Testis (tissue), 2 donors: Measurements from ENCODE around the gene SMURF1.

Experiments used
- POLR2A ChIP-seq: fragments of 450-650 bp; IDR thresholded peaks from one replicate; pipeline ENCODE4 v1.6.1; 2017; ENCODE audit warnings: antibody characterized with exemption, mild to moderate bottlenecking, moderate library complexity
- TF ChIP-seq, protein P1 (sequence below), 3 experiments: fragments of 450-650 bp in 2 of 3; fragments of 200-600 bp in 1 of 3; sonication (generic) in 1 of 3; IDR thresholded peaks; one replicate each; pipeline ENCODE4 v1.5.1; 2016 to 2019; ENCODE audit warnings: antibody characterized with exemption in 3 of 3, mild to moderate bottlenecking in 2 of 3, moderate library complexity in 1 of 3

DNA sequence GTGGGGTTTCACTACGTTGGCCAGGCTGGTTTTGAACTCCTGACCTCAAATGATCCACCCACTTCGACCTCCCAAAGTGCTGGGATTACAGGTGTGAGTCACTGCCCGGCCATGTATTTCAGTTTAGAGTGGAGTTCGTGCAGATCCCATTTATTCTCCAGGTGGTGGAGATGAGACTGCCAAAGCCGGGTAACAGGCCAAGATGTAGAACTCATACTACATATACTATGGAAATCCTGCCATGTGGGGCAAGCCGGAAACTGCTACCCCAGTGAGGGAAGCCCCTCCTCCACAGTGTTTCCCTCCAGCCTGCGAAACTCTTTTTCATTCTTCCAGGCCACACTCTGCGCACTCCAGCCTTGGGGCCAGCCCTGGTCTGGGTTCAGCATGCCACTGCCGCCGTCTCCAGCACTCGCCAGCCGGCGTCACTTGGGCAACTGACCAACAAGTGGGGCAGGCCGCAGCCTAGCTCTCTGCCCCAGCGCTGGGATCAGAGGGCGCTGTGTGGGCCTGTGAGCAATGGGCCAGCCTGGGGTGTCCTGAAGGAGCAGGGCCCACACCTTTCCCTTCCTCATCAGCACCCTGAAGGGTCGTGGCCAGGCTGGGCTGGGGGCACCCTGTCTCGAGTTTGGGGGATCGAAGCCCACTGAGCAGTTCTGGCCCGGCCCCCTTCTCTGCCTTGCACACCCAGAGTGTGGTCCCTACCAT, 143.6 kb downstream of the SMURF1 start:
- TF ChIP-seq, protein P1, sequence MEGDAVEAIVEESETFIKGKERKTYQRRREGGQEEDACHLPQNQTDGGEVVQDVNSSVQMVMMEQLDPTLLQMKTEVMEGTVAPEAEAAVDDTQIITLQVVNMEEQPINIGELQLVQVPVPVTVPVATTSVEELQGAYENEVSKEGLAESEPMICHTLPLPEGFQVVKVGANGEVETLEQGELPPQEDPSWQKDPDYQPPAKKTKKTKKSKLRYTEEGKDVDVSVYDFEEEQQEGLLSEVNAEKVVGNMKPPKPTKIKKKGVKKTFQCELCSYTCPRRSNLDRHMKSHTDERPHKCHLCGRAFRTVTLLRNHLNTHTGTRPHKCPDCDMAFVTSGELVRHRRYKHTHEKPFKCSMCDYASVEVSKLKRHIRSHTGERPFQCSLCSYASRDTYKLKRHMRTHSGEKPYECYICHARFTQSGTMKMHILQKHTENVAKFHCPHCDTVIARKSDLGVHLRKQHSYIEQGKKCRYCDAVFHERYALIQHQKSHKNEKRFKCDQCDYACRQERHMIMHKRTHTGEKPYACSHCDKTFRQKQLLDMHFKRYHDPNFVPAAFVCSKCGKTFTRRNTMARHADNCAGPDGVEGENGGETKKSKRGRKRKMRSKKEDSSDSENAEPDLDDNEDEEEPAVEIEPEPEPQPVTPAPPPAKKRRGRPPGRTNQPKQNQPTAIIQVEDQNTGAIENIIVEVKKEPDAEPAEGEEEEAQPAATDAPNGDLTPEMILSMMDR (IDR thresholded peaks at IDR 0.05): no peak
- TF ChIP-seq POLR2A: no peak
